ENCODE results near the gene ATG13.
"Not testable (repeated sequence)": the region's sequence is repeated elsewhere in the genome, so short reads cannot be mapped to it uniquely, and the experiment has no call there.

Gene ATG13

GRCh38 chr11:46700241-46701077 lies 83.1 kb downstream of the ATG13 start, which contains the start of the genes ARHGAP1 and ZNF408:
Gene ARHGAP1 (minus strand): TSS chr11:46700619. CDS start chr11:46696107, 4,512 bp downstream.
Gene ZNF408 (plus strand): TSS chr11:46701031. CDS start chr11:46701048, 17 bp downstream.
- peak; percentile 99 for DNase-seq

- DNase-seq = no peak
Measured at GRCh38 chr11:46701078-46701654, 83.8 kb downstream of the ATG13 start.

- DNase-seq = no peak
Measured at GRCh38 chr11:46705070-46705688, 87.8 kb downstream of the ATG13 start.

GRCh38 chr11:46706886-46707285 lies 89.5 kb downstream of the ATG13 start:
- no peak for DNase-seq

GRCh38 chr11:46709351-46709750 lies 92.0 kb downstream of the ATG13 start:
- not testable (repeated sequence) for DNase-seq

- no peak for DNase-seq
Measured at GRCh38 chr11:46710821-46711269, 93.5 kb downstream of the ATG13 start.

GRCh38 chr11:46711303-46711702 lies 94.0 kb downstream of the ATG13 start:
- no peak for DNase-seq

GRCh38 chr11:46712874-46713576 lies 95.7 kb downstream of the ATG13 start:
- DNase-seq = no peak

GRCh38 chr11:46717825-46718154 lies 100.4 kb downstream of the ATG13 start:
- not testable (repeated sequence) for DNase-seq

- no peak for DNase-seq
Measured at GRCh38 chr11:46718155-46719019, 101.0 kb downstream of the ATG13 start.

GRCh38 chr11:46719048-46719542 lies 101.7 kb downstream of the ATG13 start, which contains the start of gene F2:
Gene F2 (plus strand): TSS chr11:46719213. CDS start chr11:46719236, 23 bp downstream.
- no peak for DNase-seq

- no peak for DNase-seq
Measured at GRCh38 chr11:46719543-46720218, 102.3 kb downstream of the ATG13 start.

- no peak for DNase-seq
Measured at GRCh38 chr11:46721286-46721685, 103.9 kb downstream of the ATG13 start.

- DNase-seq = no peak
Measured at GRCh38 chr11:46722566-46723358, 105.4 kb downstream of the ATG13 start.

GRCh38 chr11:46723359-46723680 lies 106.0 kb downstream of the ATG13 start:
- no peak for DNase-seq

GRCh38 chr11:46724088-46724487 lies 106.7 kb downstream of the ATG13 start:
- no peak for DNase-seq
